Lower lobe of right lung (tissue), 2 donors: ENCODE data around the gene GPR137B. TPM values are rescaled to one million over a fixed set of nuclear protein-coding genes. Genes with fewer than 3 reads are reported as not detected.

Experiments
- ATAC-seq, 2 donors: fragments of 200-7000 bp; cut with Tn5 transposase; one replicate each; pipeline ENCODE4 v1.9.1; 2020 to 2022; ENCODE audit warnings: mild to moderate bottlenecking in 2 of 2, moderate library complexity in 2 of 2
- DNase-seq: peaks from one replicate; pipeline ENCODE4 v3.0.0-alpha.2; 2020
- H3K27ac ChIP-seq: fragments of 200-600 bp; one replicate; pipeline ENCODE4 v1.8.0; 2022
- H3K27me3 ChIP-seq: fragments of 200-600 bp; one replicate; pipeline ENCODE4 v1.8.0; 2022; ENCODE audit warnings: low read depth
- H3K36me3 ChIP-seq: fragments of 200-600 bp; one replicate; pipeline ENCODE4 v1.8.0; 2022; ENCODE audit warnings: mild to moderate bottlenecking
- H3K4me1 ChIP-seq: fragments of 200-600 bp; one replicate; pipeline ENCODE4 v1.8.0; 2022
- H3K4me3 ChIP-seq: fragments of 200-600 bp; one replicate; pipeline ENCODE4 v1.8.0; 2022; ENCODE audit warnings: mild to moderate bottlenecking
- H3K9me3 ChIP-seq: fragments of 200-600 bp; one replicate; pipeline ENCODE4 v1.8.0; 2022
- intact Hi-C: fragments of 100-400 bp; cut with DNase I; formaldehyde crosslinking; loops from one replicate; pipeline ENCODE4 v1.11.0; 2022
- total RNA-seq: library from RNA; stranded (reverse); fragmentation: NEBNext Ultra II Directional; extraction: Animal tissue kit (Norgen Biotek cat#: 25700); gene quantifications from one replicate; pipeline ENCODE4 v1.2.1, GENCODE V29; 2021
- TF ChIP-seq, protein P1 (sequence below): fragments of 200-600 bp; IDR thresholded peaks from one replicate; pipeline ENCODE4 v1.8.0; 2022; ENCODE audit warnings: antibody characterized with exemption, mild to moderate bottlenecking
- donor health status: DM: no; HTN: yes; CAD: no; lungs with severe emphysema.

GPR137B gene
- total RNA-seq, 1 donor from 2014 or later: 38.3 TPM

DNA sequence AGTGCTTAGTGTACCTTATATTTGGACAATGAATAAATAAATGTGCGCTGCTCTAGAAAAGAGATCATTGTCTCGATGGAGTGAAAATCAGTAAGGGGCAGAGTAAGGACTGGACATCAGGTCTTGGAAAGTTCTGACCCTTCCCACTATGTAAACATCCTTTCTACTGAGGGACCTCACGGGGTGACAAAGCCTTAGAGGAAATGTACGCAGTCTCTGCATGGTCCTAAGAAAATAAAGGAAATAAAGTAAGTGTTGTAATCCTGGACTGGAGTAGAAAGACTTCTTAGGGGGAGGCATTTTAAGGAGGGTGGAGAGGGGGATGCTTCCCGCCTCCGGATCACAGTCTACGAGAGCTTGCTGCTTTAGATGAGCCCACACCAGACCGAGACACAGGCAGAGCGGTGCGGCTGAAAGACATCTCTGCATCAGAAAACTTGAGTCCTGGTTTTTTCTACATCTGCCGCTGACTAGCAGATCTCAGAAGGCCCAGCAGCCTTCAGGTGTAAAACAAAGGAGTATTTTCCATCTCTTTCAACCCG, 22.3 kb upstream of the GPR137B start:
- Histone ChIP-seq H3K4me3 (no peak overlapping the region), H3K36me3 (no peaks in the 10 kb centered on the region), H3K9me3 (no peaks in the 10 kb centered on the region), H3K27ac (no peak overlapping the region), H3K27me3 (no peaks in the 10 kb centered on the region), H3K4me1 (no peaks in the 10 kb centered on the region)
- no peak for ATAC-seq
- no peak for DNase-seq
- TF ChIP-seq, protein P1, sequence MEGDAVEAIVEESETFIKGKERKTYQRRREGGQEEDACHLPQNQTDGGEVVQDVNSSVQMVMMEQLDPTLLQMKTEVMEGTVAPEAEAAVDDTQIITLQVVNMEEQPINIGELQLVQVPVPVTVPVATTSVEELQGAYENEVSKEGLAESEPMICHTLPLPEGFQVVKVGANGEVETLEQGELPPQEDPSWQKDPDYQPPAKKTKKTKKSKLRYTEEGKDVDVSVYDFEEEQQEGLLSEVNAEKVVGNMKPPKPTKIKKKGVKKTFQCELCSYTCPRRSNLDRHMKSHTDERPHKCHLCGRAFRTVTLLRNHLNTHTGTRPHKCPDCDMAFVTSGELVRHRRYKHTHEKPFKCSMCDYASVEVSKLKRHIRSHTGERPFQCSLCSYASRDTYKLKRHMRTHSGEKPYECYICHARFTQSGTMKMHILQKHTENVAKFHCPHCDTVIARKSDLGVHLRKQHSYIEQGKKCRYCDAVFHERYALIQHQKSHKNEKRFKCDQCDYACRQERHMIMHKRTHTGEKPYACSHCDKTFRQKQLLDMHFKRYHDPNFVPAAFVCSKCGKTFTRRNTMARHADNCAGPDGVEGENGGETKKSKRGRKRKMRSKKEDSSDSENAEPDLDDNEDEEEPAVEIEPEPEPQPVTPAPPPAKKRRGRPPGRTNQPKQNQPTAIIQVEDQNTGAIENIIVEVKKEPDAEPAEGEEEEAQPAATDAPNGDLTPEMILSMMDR: no peak
- intact Hi-C loops: no loop called here

DNA sequence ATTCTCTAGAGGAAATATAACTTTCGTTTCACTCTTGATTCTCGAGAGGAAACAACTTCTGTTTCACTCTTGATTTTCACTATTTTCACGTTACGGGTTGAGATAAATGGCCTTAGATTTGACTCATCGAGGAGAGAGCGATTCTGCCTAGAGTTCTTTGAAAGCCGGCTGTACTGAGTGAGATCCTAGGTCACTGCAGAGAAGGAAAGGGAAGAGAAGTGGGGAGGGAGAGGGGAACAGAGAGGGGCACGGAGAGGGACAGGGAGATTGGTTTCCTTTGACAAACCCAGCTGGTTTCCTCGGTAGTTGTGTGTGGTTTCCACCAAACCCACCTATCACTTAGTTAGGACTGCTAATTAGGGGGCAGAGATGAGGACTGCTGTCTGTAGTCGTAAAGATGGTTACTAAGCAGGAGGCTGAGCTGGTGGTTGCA, 21.6 kb upstream of the GPR137B start:
- Histone ChIP-seq H3K9me3 (no peaks in the 10 kb centered on the region), H3K27me3 (no peaks in the 10 kb centered on the region), H3K4me1 (no peaks in the 10 kb centered on the region), H3K27ac (no peak overlapping the region), H3K4me3 (no peak overlapping the region), H3K36me3 (no peaks in the 10 kb centered on the region)
- DNase-seq (no peak), ATAC-seq (no peak)
- intact Hi-C loops: no loop called here
- TF ChIP-seq, protein P1: no peak

DNA sequence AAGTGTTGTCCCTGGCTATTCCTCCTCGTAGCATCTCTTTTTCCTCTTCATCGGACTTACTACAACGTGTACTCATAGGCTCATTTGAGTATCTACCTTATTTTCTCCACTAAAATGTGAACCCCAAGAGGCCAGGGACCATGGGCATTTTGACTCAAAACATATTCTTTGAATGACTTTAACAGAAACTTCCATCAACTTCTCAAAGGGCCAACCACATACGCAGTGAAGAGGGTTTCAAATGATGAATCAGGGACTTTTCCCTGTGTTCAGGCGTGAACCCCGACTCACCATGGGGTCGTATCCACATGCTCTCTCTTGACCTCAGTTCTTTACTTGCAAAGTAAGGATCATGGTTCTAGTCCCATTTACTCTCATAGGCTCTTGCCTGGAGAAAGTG, 20.2 kb upstream of the GPR137B start:
- Histone ChIP-seq H3K36me3 (no peaks in the 10 kb centered on the region), H3K27ac (no peak overlapping the region), H3K27me3 (no peaks in the 10 kb centered on the region), H3K4me1 (no peaks in the 10 kb centered on the region), H3K9me3 (no peaks in the 10 kb centered on the region), H3K4me3 (no peak overlapping the region)
- DNase-seq: no peak
- intact Hi-C loops: no loop called here
- TF ChIP-seq, protein P1: no peak
- no peak for ATAC-seq

DNA sequence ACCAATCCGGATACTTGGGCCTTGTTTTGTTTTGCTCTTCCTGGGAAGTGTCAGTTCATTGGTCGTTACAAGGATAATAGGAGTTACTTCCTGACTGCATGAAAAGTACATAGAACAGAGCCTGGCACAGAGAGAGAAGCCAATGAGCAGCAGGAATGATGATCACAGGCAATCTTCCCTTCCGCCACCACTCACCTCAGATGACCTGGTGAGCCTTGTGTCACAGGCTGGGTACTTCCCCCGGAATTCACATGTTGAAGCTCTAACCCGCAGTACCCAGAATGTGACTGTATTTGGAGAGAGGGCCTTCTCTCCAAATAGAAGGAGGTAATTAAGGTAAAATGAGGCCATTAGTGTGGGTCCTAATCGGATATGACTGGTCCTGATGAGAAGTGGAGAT, 18.8 kb upstream of the GPR137B start:
- no peak overlapping the region for H3K4me3 ChIP-seq
- TF ChIP-seq, protein P1: no peak
- intact Hi-C loops: no loop called here
- H3K36me3 ChIP-seq: no peaks in the 10 kb centered on the region
- H3K9me3 ChIP-seq: no peaks in the 10 kb centered on the region
- H3K4me1 ChIP-seq: no peaks in the 10 kb centered on the region
- H3K27me3 ChIP-seq: no peaks in the 10 kb centered on the region
- no peak for DNase-seq
- no peak for ATAC-seq
- no peak overlapping the region for H3K27ac ChIP-seq

DNA sequence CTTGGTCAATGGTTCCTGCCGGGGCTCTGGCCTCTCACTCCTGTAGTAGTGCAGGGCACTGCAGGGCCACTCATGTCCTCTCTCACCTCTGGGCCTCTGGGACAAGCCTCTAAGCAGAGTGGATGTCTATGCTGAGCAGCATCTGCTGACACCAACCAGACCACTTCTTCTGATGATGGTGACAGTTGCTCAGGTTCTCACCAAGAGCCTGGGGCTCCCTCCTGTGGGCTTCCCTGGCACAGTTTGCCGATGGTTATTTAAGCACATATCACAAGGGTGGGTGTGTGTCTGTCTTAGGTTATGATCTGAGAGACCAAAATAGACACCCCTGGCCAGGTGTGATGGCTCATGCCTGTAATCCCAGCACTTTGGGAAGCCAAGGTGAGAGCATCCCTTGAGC, 17.4 kb upstream of the GPR137B start:
- Histone ChIP-seq H3K36me3 (no peaks in the 10 kb centered on the region), H3K4me3 (no peak overlapping the region), H3K27ac (no peak overlapping the region), H3K27me3 (no peaks in the 10 kb centered on the region), H3K9me3 (no peaks in the 10 kb centered on the region), H3K4me1 (no peaks in the 10 kb centered on the region)
- TF ChIP-seq, protein P1: no peak
- no peak for ATAC-seq
- intact Hi-C loops: no loop called here
- no peak for DNase-seq

DNA sequence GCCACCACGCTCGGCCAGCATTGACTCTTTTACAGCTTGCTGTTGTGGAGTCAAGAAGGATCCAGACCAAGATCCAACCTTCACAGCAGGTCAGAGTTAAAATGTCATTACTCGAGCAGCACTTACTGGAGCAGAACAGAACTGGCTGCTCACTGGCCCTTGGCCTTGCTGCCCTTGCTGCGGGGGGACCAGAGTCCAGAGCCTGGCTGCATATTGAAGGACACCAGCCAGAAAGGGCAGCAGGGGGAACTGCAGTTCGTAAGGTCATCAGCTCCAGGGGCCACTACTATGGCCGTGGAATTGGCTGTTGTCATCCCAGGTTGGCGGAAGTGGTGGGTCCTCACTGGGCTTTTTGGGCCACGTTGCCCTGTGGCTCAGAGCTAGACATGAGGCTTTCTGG, 15.3 kb upstream of the GPR137B start:
- ATAC-seq (no peak), DNase-seq (no peak)
- Histone ChIP-seq H3K9me3 (no peaks in the 10 kb centered on the region), H3K36me3 (no peaks in the 10 kb centered on the region), H3K4me1 (no peaks in the 10 kb centered on the region), H3K4me3 (no peak overlapping the region), H3K27ac (no peak overlapping the region), H3K27me3 (no peaks in the 10 kb centered on the region)
- TF ChIP-seq, protein P1: no peak
- intact Hi-C loops: no loop called here
